Esophagus muscularis mucosa (tissue), 4 donors: ENCODE data around the gene UNKL. TPM values are rescaled to one million over a fixed set of nuclear protein-coding genes. Genes with fewer than 3 reads are reported as not detected.

ENCODE experiments used
- DNase-seq: peaks from one replicate; pipeline ENCODE4 v3.0.0-alpha.2; 2017; ENCODE audit errors: extremely low spot score
- H3K27ac ChIP-seq, 4 donors: fragments of 200-600 bp; sonication (generic); replicated peaks in 1 of 4; 1 replicate in 3 of 4; 2 replicates in 1 of 4; pipeline ENCODE4 v1.5.1; 2016 to 2019; ENCODE audit warnings: mild to moderate bottlenecking in 1 of 4
- H3K27me3 ChIP-seq, 4 donors: fragments of 200-600 bp; sonication (generic); one replicate each; pipeline versions ENCODE4 v1.5.1 to v1.6.0; 2016 to 2019
- H3K36me3 ChIP-seq, 4 donors: fragments of 200-600 bp; sonication (generic); one replicate each; pipeline ENCODE4 v1.5.1; 2016 to 2019
- H3K4me1 ChIP-seq, 4 donors: fragments of 200-600 bp; sonication (generic); one replicate each; pipeline ENCODE4 v1.5.1; 2016 to 2019
- H3K4me3 ChIP-seq, 4 donors: fragments of 200-600 bp; sonication (generic); 1 replicate in 2 of 4; 2 replicates in 2 of 4; pipeline ENCODE4 v1.5.1; 2016 to 2019; ENCODE audit warnings: mild to moderate bottlenecking in 4 of 4, moderate library complexity in 1 of 4
- H3K9me3 ChIP-seq, 4 donors: fragments of 200-600 bp; sonication (generic); 1 replicate in 3 of 4; 2 replicates in 1 of 4; pipeline ENCODE4 v1.5.1; 2016 to 2019
- CTCF ChIP-seq, 3 experiments: fragments of 200-600 bp in 2 of 3; fragments of 450-650 bp in 1 of 3; sonication (generic) in 2 of 3; IDR thresholded peaks; one replicate each; pipeline ENCODE4 v1.5.1; 2017 to 2019; ENCODE audit warnings: antibody characterized with exemption in 3 of 3, mild to moderate bottlenecking in 2 of 3, moderate library complexity in 1 of 3
- EP300 ChIP-seq: sonication (generic); formaldehyde crosslinking; IDR thresholded peaks from one replicate; pipeline ENCODE4 v1.6.1; 2017; ENCODE audit warnings: antibody characterized with exemption
- POLR2A ChIP-seq: fragments of 450-650 bp; IDR thresholded peaks from one replicate; pipeline ENCODE4 v1.6.1; 2017; ENCODE audit warnings: antibody characterized with exemption, moderate library complexity, mild to moderate bottlenecking, low read depth
- POLR2AphosphoS5 ChIP-seq, 2 donors: sonication (generic); formaldehyde crosslinking; IDR thresholded peaks; one replicate each; pipeline ENCODE4 v1.6.1; 2017; ENCODE audit warnings: antibody characterized with exemption in 2 of 2
- WGBS: methylation state at CpG from one replicate; pipeline ENCODE4 v1.1.5; 2018; 5-methylcytosine and 5-hydroxymethylcytosine counted together
- intact Hi-C: fragments of 100-400 bp; cut with DNase I; formaldehyde crosslinking; loops from one replicate; pipeline ENCODE4 v1.15.1; 2023
- total RNA-seq, 4 donors: library from RNA; depleted of rRNA; stranded (reverse); fragments of >200 nt; gene quantifications; one replicate each; pipeline versions ENCODE4 v1.1.0 to v1.2.1, GENCODE V29; 2016

The UNKL gene
- total RNA-seq, 4 donors from 2014 or later = 9.3 to 23.7 (median 16.5) TPM

DNA sequence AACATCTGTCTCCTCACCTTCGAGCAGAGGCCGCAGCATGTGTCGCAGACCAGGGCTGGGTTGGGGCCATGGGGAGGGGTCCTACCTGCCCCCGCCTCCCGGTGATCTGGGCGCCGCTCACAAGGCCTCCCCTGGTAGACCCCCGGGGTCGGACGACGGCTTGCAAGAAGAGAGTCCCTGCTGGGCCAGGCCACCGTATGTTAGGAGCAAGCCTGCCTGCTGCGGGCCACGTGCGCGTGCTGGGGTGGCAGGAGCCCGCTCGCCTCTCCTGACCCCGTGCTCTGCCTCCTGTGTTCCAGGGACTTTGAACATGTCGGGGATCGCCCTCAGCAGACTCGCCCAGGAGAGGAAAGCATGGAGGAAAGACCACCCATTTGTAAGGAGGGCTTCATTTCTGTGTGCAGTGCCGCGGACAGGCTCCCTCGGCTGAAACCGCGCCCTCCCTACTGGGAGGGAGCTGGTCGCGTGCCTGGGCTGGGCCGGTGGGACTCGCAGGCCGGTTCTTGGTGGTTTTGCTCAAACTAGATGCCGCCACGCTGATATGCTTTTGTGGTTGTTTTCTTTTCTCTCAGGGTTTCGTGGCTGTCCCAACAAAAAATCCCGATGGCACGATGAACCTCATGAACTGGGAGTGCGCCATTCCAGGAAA is 100.7 kb downstream of the UNKL start:
- Histone ChIP-seq H3K4me1 (peaks cover 37 to 56% (median 44%) of the 10 kb centered on the region in 4 donors), H3K27ac (no peak overlapping the region), H3K36me3 (peaks cover 50 to 62% (median 55%) of the 10 kb centered on the region in 4 donors), H3K27me3 (no peaks in the 10 kb centered on the region), H3K4me3 (no peak overlapping the region), H3K9me3 (no peaks in the 10 kb centered on the region)
- TF ChIP-seq EP300 = no peak
- no peak for TF ChIP-seq POLR2AphosphoS5 (IDR thresholded peaks at IDR 0.05)
- no peak for TF ChIP-seq CTCF (IDR thresholded peaks at IDR 0.05)
- no peak for TF ChIP-seq POLR2A
- intact Hi-C loops = no loop called here
- no peak for DNase-seq
- WGBS = 89% methylated on average over 27 of the region's 38 CpGs

Other genes with a start within 250 kb of the UNKL start
- gene TPSG1, start 189.4 kb downstream of the UNKL start, total RNA-seq = 1 to 10 TPM in 2 of 4 donors, under 1 TPM in 2; 0.39 to 2.9 (median 1.00) TPM
- 100 to 1,000 TPM in 2 of 4 donors, 10 to 100 TPM in 1, 1 to 10 TPM in 1; 7.5 to 304 (median 199) TPM for gene TPSB2, start 184.5 kb downstream of the UNKL start, total RNA-seq
- 100 to 1,000 TPM in 3 of 4 donors, 10 to 100 TPM in 1; 15.6 to 237 (median 126) TPM for gene TPSAB1, start 174.0 kb downstream of the UNKL start, total RNA-seq
- gene TPSD1, start 158.6 kb downstream of the UNKL start, total RNA-seq = 1 to 10 TPM; 1.7 to 5.3 (median 2.2) TPM
- gene UBE2I, start 105.1 kb downstream of the UNKL start, total RNA-seq = 10 to 100 TPM; 42.8 to 70.5 (median 63.9) TPM
- gene BAIAP3, start 81.1 kb downstream of the UNKL start, total RNA-seq = 1 to 10 TPM; 1.3 to 4.2 (median 2.3) TPM
- 100 to 1,000 TPM in 3 of 4 donors, 10 to 100 TPM in 1; 78.2 to 112 (median 106) TPM for gene TSR3, start 62.8 kb downstream of the UNKL start, total RNA-seq
- 10 to 100 TPM; 54.4 to 70.5 (median 61.1) TPM for gene GNPTG, start 62.8 kb downstream of the UNKL start, total RNA-seq
- gene UQCC4, start 6.0 kb upstream of the UNKL start, total RNA-seq = 10 to 100 TPM; 12.6 to 17.1 (median 14.7) TPM
- not detected for gene PERCC1, start 16.4 kb upstream of the UNKL start, total RNA-seq
- gene CCDC154, start 29.9 kb upstream of the UNKL start, total RNA-seq = under 1 TPM in 3 of 4 donors, not detected in 1; 0.17 to 0.58 (median 0.42) TPM
- gene CLCN7, start 60.3 kb upstream of the UNKL start, total RNA-seq = 100 to 1,000 TPM in 1 of 4 donors, 10 to 100 TPM in 3; 41.5 to 130 (median 71.9) TPM
- gene PTX4, start 74.2 kb upstream of the UNKL start, total RNA-seq = under 1 TPM in 3 of 4 donors, not detected in 1; 0.39 to 0.75 (median 0.66) TPM
- 10 to 100 TPM; 14.1 to 27.7 (median 18.4) TPM for gene TELO2, start 78.7 kb upstream of the UNKL start, total RNA-seq
- 10 to 100 TPM; 39.5 to 75.0 (median 57.1) TPM for gene TMEM204, start 119.0 kb upstream of the UNKL start, total RNA-seq
- 10 to 100 TPM; 16.6 to 27.3 (median 20.1) TPM for gene IFT140, start 197.4 kb upstream of the UNKL start, total RNA-seq
- gene CRAMP1, start 197.7 kb upstream of the UNKL start, total RNA-seq = 10 to 100 TPM in 3 of 4 donors, 1 to 10 TPM in 1; 9.1 to 15.5 (median 12.5) TPM